ENCODE results near the gene OLFM3.

- TF ChIP-seq CTCF (IDR thresholded peaks at IDR 0.05; ENCODE audit: insufficient read depth, low read length, poor library complexity, severe bottlenecking) = no peak
- TF ChIP-seq EZH2phosphoT487 (conservative IDR thresholded peaks at IDR 0.05; ENCODE audit: low read length) = no peak
Measured at GRCh38 chr1:101841824-101842223, 154.9 kb downstream of the OLFM3 start.

All from SU-DHL-6 (cell line).